ENCODE data around the gene LMAN1L.

LMAN1L gene

GRCh38 chr15:74864296-74864695, 51.7 kb downstream of the LMAN1L start:
- DNase-seq = no peak

GRCh38 chr15:74865316-74865715, 52.7 kb downstream of the LMAN1L start:
- no peak for DNase-seq

- no peak for DNase-seq
Observed at GRCh38 chr15:74866090-74866489, 53.5 kb downstream of the LMAN1L start.

- no peak for DNase-seq
Observed at GRCh38 chr15:74867466-74868038, 54.9 kb downstream of the LMAN1L start.

GRCh38 chr15:74868059-74868458, 55.4 kb downstream of the LMAN1L start:
- no peak for DNase-seq

GRCh38 chr15:74869372-74869725, 56.7 kb downstream of the LMAN1L start:
- no peak for DNase-seq

GRCh38 chr15:74869726-74870407, 57.2 kb downstream of the LMAN1L start:
- no peak for DNase-seq

GRCh38 chr15:74870436-74871215, 58.0 kb downstream of the LMAN1L start:
- DNase-seq = no peak

GRCh38 chr15:74872702-74873035, 60.0 kb downstream of the LMAN1L start:
- no peak for DNase-seq

GRCh38 chr15:74873036-74873755, 60.6 kb downstream of the LMAN1L start, which contains the start of gene SCAMP2:
Gene SCAMP2 (minus strand): TSS chr15:74873365. CDS start chr15:74873255, 110 bp downstream.
- peak; percentile 84 for DNase-seq

- DNase-seq = no peak
Observed at GRCh38 chr15:74873756-74874424, 61.3 kb downstream of the LMAN1L start.

Measured in DMS 273 treated with DMSO at 0.1 percent for 48 hours (cell line).